ENCODE data around the gene ALOX15B.

The ALOX15B gene

DNA sequence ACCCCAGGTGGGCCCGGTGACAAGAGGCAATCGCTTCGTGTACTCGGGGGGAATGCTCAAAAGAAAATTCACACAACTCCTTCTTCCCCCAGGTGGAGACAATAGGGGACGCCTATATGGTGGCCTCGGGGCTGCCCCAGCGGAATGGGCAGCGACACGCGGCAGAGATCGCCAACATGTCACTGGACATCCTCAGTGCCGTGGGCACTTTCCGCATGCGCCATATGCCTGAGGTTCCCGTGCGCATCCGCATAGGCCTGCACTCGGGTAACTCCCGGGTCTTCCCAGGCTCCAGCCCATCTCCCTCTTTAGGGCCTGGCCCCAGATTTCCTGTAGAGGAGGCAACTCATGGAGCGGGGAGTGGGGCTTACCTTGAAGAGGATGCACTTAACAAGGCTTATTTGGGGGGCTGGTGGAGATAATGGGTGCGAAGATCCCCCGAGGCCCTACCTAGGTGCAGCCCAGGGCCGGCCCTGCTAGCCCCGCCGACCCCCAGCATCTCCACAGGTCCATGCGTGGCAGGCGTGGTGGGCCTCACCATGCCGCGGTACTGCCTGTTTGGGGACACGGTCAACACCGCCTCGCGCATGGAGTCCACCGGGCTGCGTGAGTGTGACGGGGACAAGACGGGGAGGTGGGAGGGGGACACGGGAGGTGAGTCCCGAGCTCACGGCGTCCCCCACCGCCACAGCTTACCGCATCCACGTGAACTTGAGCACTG is 23.5 kb upstream of the ALOX15B start:
- H3K36me3 ChIP-seq (ENCODE audit: control insufficient read depth, insufficient read depth, low read length), result no peaks in the 10 kb centered on the region
- H3K9me3 ChIP-seq (ENCODE audit: control insufficient read depth, insufficient read depth, low read depth, low read length), result no peaks in the 10 kb centered on the region
- peaks cover 40% of the 10 kb centered on the region for H3K27me3 ChIP-seq (ENCODE audit: control insufficient read depth, insufficient read depth, low read length)
- no peak overlapping the region for H3K27ac ChIP-seq (ENCODE audit: low read depth, low read length)
- peak overlapping the region; percentile 66 for H3K4me3 ChIP-seq (ENCODE audit: low read depth, low read length)
- H3K4me1 ChIP-seq (ENCODE audit: control insufficient read depth, insufficient read depth, low read length), result peaks cover 10% of the 10 kb centered on the region
- no peak overlapping the region for H3K9ac ChIP-seq (ENCODE audit: low read length)

DNA sequence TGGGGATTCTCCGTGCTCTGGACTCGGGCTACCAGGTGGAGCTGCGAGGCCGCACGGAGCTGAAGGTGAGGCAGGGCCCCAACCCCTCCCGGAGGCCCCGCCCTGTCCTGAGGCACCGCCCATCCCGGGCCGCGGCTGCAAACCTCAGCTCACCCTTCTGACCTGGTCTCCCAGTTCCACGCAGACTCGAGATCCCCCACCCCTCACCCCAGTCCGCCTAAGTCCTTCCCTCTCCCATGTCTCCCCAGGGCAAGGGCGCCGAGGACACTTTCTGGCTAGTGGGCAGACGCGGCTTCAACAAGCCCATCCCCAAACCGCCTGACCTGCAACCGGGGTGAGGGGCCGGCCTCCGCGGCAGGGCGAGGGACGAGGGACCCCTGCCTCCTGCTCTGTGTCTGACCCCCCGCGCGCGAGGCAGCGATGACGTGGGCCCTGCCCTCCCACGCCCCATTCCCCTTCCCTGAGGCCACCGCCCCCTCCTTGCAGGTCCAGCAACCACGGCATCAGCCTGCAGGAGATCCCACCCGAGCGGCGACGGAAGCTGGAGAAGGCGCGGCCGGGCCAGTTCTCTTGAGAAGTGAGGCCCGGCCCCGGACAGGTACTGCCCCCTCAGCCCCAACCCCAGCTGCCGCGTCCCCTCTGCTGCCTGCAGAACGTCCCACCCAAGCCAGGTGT is 22.8 kb upstream of the ALOX15B start:
- Histone ChIP-seq H3K27me3 (ENCODE audit: control insufficient read depth, insufficient read depth, low read length) (peaks cover 40% of the 10 kb centered on the region), H3K36me3 (ENCODE audit: control insufficient read depth, insufficient read depth, low read length) (no peaks in the 10 kb centered on the region), H3K4me3 (ENCODE audit: low read depth, low read length) (peak overlapping the region; percentile 66), H3K4me1 (ENCODE audit: control insufficient read depth, insufficient read depth, low read length) (peaks cover 10% of the 10 kb centered on the region), H3K27ac (ENCODE audit: low read depth, low read length) (no peak overlapping the region), H3K9me3 (ENCODE audit: control insufficient read depth, insufficient read depth, low read depth, low read length) (no peaks in the 10 kb centered on the region), H3K9ac (ENCODE audit: low read length) (peak overlapping the region; percentile 18)

DNA sequence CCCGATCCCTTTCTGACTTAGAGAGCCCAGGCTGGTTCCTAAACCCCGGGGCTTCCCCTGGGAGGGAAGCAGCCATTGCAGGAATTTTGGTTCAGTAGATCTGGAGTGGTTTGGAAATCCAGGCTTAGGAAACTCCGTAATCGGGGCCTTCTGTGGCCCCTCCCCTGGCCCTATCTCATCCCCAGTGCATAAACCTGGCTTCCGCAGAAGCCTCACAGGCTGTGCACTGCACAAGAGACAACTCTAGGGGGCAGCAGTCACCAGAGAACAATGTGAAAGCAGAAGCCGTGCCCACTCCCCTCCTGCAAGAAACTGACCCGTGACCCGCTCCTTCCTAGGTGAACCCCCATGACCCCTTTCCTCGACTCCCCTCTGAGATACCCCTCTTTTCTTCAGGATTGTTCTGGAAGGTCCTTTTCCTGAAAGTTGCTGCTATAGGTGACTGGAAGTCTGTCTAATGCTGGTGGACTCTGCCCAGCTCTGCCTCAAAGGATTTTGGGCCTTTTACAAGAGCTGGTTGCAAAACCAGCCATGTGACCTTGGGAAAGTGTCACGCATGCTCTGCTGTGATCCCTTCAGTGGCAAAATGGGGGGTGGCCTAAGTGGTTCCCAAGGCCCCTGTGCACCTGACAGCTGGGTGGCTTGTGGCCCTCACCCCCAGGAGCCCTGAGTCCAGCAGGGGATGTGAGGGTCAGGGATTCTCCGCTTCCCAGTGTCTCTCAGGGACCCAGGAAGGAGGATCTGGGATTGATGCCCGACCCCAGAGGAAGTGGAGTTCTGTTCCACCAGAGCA is 22.0 kb upstream of the ALOX15B start:
- peaks cover 10% of the 10 kb centered on the region for H3K4me1 ChIP-seq (ENCODE audit: control insufficient read depth, insufficient read depth, low read length)
- H3K9me3 ChIP-seq (ENCODE audit: control insufficient read depth, insufficient read depth, low read depth, low read length), result no peaks in the 10 kb centered on the region
- peak overlapping the region; percentile 66 for H3K4me3 ChIP-seq (ENCODE audit: low read depth, low read length)
- H3K27ac ChIP-seq (ENCODE audit: low read depth, low read length), result no peak overlapping the region
- H3K27me3 ChIP-seq (ENCODE audit: control insufficient read depth, insufficient read depth, low read length), result peaks cover 40% of the 10 kb centered on the region
- no peak overlapping the region for H3K9ac ChIP-seq (ENCODE audit: low read length)
- H3K36me3 ChIP-seq (ENCODE audit: control insufficient read depth, insufficient read depth, low read length), result no peaks in the 10 kb centered on the region

DNA sequence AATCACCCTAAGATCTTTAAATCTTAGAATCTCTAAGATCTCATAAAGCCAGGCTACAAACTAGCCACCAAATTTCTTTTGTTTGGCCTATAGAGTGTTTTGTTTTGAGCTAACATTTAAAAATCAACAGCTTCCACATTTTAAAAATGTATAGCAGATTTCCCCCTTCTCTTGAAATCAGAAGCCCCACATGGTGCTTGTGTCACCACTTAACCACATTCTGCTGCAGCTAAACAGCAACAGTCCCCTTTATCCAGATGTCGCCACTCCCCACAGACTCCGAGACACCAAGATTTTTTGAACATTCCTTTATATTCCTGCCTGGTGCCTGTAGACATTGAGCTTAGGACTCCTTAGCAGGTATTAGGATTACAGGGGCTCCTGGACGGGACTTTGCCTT is 20.4 kb upstream of the ALOX15B start:
- no peak overlapping the region for H3K27ac ChIP-seq (ENCODE audit: low read depth, low read length)
- no peak overlapping the region for H3K4me3 ChIP-seq (ENCODE audit: low read depth, low read length)
- peaks cover 14% of the 10 kb centered on the region for H3K4me1 ChIP-seq (ENCODE audit: control insufficient read depth, insufficient read depth, low read length)
- no peaks in the 10 kb centered on the region for H3K9me3 ChIP-seq (ENCODE audit: control insufficient read depth, insufficient read depth, low read depth, low read length)
- no peaks in the 10 kb centered on the region for H3K36me3 ChIP-seq (ENCODE audit: control insufficient read depth, insufficient read depth, low read length)
- H3K9ac ChIP-seq (ENCODE audit: low read length), result no peak overlapping the region
- H3K27me3 ChIP-seq (ENCODE audit: control insufficient read depth, insufficient read depth, low read length), result peaks cover 28% of the 10 kb centered on the region

DNA sequence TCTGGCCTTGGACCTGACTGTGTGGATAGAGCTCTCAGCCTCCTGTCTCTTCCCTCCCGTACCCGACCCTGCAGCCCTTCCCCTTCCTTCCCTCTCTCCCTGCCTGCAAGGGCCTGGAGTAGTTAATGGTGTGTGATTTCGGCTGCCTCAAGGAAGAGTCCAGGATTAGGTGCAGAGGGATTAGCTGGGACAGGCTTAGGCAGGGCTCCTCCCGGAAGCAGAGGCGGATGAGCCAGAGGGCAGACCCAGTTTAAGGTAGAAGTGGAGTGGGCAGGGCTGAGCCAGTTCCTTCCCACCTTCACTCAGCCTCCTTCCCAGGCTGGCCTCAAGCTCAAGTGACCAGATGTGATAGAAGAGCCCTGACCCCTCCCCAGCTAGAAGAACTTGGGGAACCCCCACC is 19.7 kb upstream of the ALOX15B start:
- H3K27ac ChIP-seq (ENCODE audit: low read depth, low read length), result no peak overlapping the region
- no peak overlapping the region for H3K9ac ChIP-seq (ENCODE audit: low read length)

DNA sequence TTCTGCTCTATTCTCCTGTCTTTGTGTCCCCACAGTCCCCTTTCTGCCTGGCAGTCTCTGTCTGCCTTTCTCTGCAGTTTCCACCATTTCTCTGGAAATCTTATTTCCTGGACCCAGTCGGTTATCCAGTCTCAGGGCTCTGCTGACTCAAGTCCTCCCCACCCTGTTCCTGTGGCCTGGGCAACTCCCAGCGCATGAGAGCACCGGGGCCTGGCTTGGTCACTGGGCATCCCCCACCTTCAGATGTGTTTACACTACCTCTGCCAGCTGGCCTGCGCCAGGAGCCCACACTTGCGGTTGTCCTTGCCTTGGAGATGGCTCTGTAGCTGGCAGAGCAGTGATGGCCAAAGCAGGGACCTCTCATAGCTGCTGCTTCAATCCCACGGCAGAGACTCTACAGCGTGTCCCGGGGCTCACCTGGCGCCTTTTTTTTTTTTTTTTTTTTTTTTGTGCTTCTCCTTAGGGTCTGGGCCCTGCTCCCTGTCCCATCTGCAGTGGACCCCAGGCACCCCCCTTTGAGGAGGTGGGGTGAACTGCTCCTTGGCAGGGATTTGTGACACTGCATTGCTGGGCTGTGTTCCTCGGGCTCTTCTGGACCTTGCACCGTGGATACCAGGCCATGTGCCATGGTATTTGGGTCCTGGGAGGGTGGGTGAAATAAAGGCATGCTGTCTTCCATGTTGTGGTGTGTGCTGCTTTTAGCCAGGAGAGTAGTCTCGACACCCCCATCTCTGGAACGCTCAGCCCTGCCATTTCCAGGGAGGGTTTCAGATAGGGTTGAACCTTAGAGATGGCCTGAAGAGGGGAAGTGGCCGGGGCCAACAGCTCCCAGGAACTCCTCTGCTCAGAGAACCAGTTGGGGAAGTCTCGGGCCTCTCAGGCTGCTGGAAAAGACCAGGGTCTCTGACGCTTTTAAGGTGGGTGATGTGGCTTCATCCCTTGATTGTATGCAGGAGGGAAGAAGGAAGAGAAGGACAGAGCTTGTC is 18.9 kb upstream of the ALOX15B start:
- no peaks in the 10 kb centered on the region for H3K9me3 ChIP-seq (ENCODE audit: control insufficient read depth, insufficient read depth, low read depth, low read length)
- no peak overlapping the region for H3K27ac ChIP-seq (ENCODE audit: low read depth, low read length)
- H3K36me3 ChIP-seq (ENCODE audit: control insufficient read depth, insufficient read depth, low read length), result no peaks in the 10 kb centered on the region
- H3K9ac ChIP-seq (ENCODE audit: low read length), result no peak overlapping the region
- H3K4me3 ChIP-seq (ENCODE audit: low read depth, low read length), result no peak overlapping the region
- peaks cover 13% of the 10 kb centered on the region for H3K27me3 ChIP-seq (ENCODE audit: control insufficient read depth, insufficient read depth, low read length)
- peaks cover 14% of the 10 kb centered on the region for H3K4me1 ChIP-seq (ENCODE audit: control insufficient read depth, insufficient read depth, low read length)

More for the DNA sequence above, 19.7 kb upstream of the ALOX15B start:
- Histone ChIP-seq H3K4me3 (ENCODE audit: low read depth, low read length) (no peak overlapping the region), H3K4me1 (ENCODE audit: control insufficient read depth, insufficient read depth, low read length) (peaks cover 14% of the 10 kb centered on the region), H3K9me3 (ENCODE audit: control insufficient read depth, insufficient read depth, low read depth, low read length) (no peaks in the 10 kb centered on the region), H3K36me3 (ENCODE audit: control insufficient read depth, insufficient read depth, low read length) (no peaks in the 10 kb centered on the region), H3K27me3 (ENCODE audit: control insufficient read depth, insufficient read depth, low read length) (peaks cover 21% of the 10 kb centered on the region)

DNA sequence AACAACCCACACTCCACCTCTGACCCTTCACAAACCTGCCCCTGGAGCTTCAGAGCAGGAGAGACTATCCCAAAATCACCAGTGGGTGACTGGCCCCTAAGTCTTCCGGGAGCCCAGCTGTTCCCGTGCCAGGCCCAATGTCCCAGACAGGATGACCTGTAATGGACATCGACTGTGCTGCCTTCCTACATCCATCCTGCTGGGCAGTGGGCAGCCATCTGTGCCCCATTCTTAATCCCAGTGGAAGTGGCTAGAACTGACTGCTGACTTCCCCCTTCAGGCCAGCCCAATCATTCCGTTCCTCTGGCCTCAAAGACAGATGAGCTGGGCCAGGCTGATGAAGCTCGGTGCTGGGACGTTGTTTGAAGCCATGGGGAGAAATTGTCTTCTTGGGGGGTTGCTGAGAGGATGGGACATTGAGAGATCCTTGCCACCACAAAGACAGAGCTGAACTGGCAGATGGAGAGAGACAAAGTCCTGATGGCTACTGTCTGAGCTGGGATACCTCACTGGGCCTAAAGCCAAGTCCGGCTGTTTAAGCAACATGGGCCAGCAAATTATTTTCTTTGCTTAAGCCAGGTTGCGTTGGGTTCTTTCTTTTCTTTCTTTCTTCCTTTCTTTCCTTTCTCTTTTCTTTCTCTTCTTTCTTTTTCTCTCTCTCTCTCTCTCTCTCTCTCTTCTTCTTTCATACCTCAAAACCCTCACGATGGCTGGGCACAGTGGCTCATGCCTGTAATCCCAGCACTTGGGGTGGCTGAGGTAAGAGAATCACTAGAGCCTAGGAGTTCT is 17.9 kb upstream of the ALOX15B start:
- peaks cover 14% of the 10 kb centered on the region for H3K4me1 ChIP-seq (ENCODE audit: control insufficient read depth, insufficient read depth, low read length)
- H3K27ac ChIP-seq (ENCODE audit: low read depth, low read length), result no peak overlapping the region
- H3K27me3 ChIP-seq (ENCODE audit: control insufficient read depth, insufficient read depth, low read length), result peaks cover 3% of the 10 kb centered on the region
- no peaks in the 10 kb centered on the region for H3K9me3 ChIP-seq (ENCODE audit: control insufficient read depth, insufficient read depth, low read depth, low read length)
- H3K36me3 ChIP-seq (ENCODE audit: control insufficient read depth, insufficient read depth, low read length), result no peaks in the 10 kb centered on the region
- no peak overlapping the region for H3K9ac ChIP-seq (ENCODE audit: low read length)
- no peak overlapping the region for H3K4me3 ChIP-seq (ENCODE audit: low read depth, low read length)

DNA sequence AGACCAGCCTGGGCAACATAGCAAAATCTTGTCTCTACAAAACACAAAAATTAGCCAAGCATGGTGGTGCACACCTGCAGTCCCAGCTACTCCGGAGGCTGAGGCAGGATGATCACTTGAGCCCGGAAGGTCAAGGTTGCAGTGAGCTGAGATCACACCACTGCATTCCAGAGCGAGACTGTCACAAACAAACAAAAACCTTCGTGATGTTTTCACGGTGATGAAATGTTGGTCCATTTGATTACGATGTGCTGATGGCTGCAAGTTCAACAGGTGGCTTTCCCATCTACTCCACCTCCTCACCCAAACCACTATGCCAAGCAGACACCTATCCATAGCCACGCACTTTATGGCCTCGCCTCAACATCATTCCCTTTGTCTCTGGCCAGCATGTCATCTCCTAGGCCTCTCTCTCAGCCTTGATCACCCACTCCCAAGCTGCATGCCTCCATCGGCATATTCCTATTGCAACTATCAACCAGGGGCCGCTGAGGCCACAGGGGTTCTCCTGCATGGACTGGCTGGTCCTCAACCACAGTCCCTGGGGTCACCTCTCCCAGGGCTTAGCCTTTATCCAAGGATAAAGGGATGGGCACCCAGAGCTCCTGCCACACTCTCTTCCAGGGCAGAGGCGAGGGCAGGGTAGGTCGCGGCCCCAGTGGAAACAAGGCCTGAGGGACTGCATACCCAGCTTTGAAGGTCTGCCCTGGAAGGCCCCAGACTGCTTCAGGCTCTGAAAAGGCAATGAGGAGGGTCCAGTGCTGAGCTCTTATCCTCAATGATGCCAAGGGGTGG is 17.1 kb upstream of the ALOX15B start:
- H3K27ac ChIP-seq (ENCODE audit: low read depth, low read length), result no peak overlapping the region
- H3K4me1 ChIP-seq (ENCODE audit: control insufficient read depth, insufficient read depth, low read length), result peaks cover 14% of the 10 kb centered on the region
- no peaks in the 10 kb centered on the region for H3K9me3 ChIP-seq (ENCODE audit: control insufficient read depth, insufficient read depth, low read depth, low read length)
- no peaks in the 10 kb centered on the region for H3K27me3 ChIP-seq (ENCODE audit: control insufficient read depth, insufficient read depth, low read length)
- no peak overlapping the region for H3K4me3 ChIP-seq (ENCODE audit: low read depth, low read length)
- H3K36me3 ChIP-seq (ENCODE audit: control insufficient read depth, insufficient read depth, low read length), result no peaks in the 10 kb centered on the region
- no peak overlapping the region for H3K9ac ChIP-seq (ENCODE audit: low read length)

DNA sequence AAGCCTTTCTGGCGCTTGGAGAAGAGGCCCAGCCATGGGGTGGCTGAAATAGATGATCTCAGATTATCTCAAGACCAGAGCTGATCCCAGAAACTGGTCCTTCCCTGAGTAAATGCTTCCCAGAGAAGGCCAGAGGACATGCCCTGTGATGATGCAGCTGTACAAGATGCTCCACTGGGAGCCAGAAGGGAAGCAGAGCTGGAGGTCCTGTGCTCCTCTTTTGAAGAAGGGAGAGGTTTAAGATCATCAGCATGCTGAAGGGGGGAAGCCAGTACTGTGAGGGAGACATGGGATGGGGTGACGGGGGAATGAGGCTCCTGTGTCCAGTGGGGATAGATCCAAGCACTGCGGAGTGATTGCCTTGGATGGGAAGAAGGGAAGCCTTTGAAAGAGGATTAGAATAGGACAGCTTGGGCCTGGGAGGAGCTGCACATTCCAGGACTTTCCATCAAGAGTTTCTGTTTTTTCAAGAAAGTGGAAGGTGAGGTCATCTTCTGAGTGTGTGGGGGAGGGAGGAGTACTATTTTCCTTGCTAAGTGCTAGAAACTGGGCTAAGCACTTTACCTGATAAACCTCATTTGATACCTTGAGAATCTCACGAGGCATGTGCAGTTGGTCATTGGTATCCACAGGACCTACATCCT is 16.4 kb upstream of the ALOX15B start:
- no peak overlapping the region for H3K4me3 ChIP-seq (ENCODE audit: low read depth, low read length)
- H3K9me3 ChIP-seq (ENCODE audit: control insufficient read depth, insufficient read depth, low read depth, low read length), result no peaks in the 10 kb centered on the region
- no peak overlapping the region for H3K27ac ChIP-seq (ENCODE audit: low read depth, low read length)
- 0 out of 2 replicates have a peak, but pooled peaks cover 4% of the 10 kb centered on the region for H3K27me3 ChIP-seq (ENCODE audit: control insufficient read depth, insufficient read depth, low read length)
- peaks cover 11% of the 10 kb centered on the region for H3K4me1 ChIP-seq (ENCODE audit: control insufficient read depth, insufficient read depth, low read length)
- H3K9ac ChIP-seq (ENCODE audit: low read length), result no peak overlapping the region
- H3K36me3 ChIP-seq (ENCODE audit: control insufficient read depth, insufficient read depth, low read length), result no peaks in the 10 kb centered on the region
